NCI-H2196 treated with DMSO at 0.1 percent for 48 hours (cell line): ENCODE data around the gene CXCL8.
A peak's percentile ranks its signal among the peaks of the same experiment; 100 is the strongest.
"Not testable (repeated sequence)": the region's sequence is repeated elsewhere in the genome, so short reads cannot be mapped to it uniquely, and the experiment has no call there.

ENCODE experiments used
- DNase-seq: peaks from one replicate; lab custom pipeline; 2025; ENCODE audit not compliant: unreplicated experiment; lab: John Stamatoyannopoulos, UW

The CXCL8 gene

DNA sequence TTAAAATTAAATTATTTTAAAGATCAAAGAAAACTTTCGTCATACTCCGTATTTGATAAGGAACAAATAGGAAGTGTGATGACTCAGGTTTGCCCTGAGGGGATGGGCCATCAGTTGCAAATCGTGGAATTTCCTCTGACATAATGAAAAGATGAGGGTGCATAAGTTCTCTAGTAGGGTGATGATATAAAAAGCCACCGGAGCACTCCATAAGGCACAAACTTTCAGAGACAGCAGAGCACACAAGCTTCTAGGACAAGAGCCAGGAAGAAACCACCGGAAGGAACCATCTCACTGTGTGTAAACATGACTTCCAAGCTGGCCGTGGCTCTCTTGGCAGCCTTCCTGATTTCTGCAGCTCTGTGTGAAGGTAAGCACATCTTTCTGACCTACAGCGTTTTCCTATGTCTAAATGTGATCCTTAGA lies at the start of gene CXCL8:
TSS of gene CXCL8 (plus strand) at position 217 of the 426 bp plus-strand sequence. CDS start at position 307, 90 bp downstream.
- peak; percentile 69 for DNase-seq

DNA sequence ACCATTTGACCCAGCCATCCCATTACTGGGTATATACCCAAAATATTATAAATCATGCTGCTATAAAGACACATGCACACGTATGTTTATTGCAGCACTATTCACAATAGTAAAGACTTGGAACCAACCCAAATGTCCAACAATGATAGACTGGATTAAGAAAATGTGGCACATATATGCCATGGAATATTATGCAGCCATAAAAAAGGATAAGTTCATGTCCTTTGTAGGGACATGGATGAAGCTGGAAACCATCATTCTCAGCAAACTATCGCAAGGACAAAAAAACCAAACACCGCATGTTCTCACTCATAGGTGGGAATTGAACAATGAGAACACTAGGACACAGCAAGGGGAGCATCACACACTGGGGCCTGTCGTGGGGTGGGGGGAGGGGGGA lies 49.2 kb upstream of the CXCL8 start:
- DNase-seq: not testable (repeated sequence)

DNA sequence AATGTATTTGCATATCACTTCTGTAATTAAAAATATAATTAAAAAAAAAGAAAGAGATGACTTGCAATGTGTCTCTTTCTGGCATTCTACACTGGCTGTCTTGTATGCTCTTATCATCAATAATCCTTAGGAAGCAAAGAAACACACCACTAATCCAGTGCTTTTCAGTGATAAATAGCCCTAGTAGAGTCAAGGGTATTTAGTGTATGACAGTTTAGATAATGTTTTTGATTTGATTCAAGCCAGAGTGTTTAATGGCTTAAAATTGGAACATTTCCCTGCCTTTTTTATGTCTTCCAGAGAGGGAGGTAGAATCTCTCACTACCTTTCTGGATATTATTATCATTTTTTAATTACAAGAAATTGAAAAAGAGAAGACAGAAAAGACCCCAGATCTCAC lies 48.6 kb upstream of the CXCL8 start:
- DNase-seq: no peak

DNA sequence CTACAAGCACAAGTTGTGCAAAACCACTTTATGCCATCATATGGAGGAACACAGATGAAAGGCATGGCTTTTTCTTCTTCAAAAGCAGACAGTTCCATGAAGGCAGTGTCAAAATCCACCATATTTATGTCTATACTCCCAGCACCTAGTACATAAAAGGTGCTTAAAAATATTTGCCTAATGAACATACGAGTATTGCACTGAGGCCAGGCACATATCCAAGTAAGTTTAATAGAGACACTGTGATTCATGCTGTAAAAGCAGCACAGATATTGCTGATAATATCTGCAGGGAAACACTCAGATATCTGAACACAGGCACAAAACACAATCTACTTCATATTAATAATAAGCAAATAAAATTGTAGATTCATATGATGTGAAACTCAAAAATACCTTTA lies 48.1 kb upstream of the CXCL8 start:
- DNase-seq: no peak

DNA sequence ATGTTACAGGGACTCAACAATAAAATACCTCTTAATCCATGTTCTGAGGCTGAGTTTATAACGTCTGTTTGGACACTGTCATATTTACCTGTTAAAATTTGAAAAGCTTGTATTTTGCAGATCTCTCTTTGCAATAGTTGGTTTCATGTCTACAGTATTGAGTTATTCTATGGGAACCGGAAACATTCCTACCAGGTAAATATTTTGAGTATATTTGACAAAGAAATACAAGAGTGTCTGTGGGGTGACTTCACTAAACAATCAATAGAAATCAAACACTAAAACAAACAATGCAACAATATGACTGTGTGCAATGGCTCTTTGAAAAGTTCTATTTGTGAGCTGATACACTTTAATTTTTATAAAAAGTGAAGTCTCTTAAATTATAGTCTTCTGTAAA lies 47.7 kb upstream of the CXCL8 start:
- no peak for DNase-seq

DNA sequence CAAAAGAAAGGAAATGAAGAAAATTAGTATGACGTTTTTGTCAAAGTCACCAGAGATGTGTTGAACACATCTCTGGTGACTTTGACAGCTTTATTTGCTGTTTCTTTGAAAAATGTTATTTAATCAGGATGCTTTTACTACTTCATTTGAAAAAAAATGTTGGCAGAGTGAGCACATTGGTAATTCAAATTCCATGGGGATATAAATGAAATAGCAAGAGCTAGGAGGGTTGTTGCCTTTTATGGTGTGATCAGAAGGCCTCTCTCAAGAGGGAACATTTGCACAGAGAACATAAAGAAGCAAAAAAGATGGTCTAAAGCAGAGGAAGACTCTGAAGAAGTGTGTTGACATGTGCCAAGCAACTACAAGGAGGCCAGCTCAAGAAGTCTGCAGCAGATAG lies 46.6 kb upstream of the CXCL8 start:
- DNase-seq: no peak

DNA sequence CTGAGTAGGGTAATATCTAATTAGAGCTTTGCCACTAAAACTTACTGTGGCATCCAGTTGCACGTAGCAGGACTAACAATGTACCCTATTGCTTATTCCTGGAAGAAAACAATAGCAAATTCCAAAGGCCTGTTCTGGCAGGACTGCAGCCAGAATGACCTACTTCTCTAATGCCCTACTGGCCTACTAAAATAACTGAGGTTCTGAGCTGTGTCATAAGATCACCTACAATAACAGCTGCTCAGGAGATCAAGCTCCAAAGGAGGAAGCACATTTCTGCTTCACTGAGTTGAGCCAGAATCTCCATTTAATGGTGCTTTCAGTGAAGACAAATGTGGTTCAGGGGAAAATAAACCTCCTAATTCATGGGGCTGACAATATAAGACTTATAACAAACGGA lies 42.2 kb upstream of the CXCL8 start:
- peak; percentile 58 for DNase-seq

DNA sequence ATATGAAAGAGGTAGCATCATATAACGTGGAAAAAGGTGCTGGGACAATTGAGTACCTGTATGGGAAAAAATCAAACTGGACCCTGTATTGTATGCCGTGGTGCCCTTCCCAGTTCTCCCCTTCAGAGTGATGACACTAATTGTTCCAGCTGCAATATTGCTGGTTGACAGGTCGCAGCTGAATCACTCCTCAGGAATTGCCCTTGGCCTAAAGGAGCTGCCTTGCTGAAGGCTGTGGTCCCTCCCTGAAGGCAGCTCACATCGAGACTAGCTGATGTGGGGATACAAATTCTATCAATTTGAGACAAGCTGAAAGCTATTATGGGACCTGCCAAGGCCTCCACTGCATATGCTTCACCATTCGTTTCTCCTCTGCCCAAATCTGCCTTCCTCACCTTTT lies 39.3 kb upstream of the CXCL8 start:
- DNase-seq: no peak

DNA sequence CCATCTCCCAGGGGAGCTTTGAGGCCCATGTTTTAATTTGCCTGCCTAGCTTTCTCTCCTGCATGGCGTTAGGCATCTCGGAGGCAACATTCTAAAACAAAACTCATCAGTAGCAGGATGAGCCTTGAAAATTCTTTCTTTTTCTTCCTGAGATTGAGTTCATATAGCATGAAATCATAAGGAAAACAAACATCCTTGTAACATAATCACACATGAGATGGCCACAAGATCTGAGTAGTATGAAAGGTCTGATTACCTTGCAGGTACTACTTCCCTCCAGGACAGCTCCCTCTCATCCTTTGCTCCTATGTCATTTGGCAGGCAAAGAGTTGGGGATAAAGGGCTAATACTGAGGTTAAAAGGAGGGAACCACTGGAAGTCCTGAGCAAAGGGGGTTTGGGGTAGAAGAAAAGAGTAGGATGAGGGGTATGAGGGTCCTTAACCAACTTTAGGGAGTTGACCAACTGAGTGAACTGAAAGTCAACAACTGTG lies 37.5 kb upstream of the CXCL8 start:
- DNase-seq: no peak

DNA sequence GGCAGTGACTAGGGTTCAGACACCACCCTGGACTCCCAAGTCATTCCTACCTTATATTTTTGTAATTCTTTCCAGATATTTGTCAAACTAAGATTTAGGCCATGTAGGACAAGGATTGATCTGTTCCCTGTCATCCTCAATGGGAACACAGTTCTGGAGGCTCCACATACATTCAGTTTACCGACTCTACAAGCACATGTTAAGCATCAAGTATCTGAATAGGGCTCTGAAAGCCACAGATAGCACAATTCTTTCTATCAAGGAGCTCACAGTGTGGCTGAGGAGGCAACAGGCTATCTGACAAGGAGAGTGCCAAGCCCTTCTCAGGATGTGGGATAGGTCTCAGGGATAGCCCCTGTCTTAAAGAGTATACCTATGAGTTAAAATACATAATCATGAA lies 37.0 kb upstream of the CXCL8 start:
- no peak for DNase-seq

DNA sequence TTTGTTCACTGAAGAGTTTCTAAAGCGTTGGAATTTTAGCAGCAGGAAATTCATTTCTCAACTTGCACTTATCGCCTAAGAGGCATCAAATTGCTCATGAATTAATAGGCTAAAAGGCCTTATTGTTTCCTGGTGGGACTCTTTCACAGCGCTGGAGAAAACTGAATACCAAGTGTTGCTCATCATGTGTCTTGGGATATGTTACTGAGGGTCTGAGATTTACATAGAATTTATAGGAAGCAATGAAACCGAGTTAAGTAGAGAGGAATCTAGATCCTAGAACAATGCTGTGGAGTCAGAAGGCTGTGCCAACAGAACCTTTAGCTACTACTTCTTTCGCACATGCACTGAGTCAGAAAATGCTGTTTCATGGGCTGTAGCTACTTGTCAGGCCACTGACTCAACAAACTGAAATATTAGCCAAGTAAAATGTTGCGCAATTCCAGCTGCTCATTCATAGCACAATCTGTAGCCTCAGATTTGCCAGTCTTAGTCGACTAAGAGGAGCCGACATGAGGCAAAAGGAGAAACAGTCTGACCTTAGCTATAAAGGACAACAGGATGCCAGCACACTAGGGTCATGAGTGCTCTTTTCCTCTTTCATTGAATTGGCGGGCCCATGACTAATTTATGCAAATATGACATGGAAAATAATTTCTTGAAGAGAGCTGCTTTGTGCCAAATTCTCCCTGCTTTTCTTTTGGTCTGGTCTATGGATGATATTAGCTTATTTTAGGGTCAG lies 35.9 kb upstream of the CXCL8 start:
- DNase-seq: peak; percentile 48

DNA sequence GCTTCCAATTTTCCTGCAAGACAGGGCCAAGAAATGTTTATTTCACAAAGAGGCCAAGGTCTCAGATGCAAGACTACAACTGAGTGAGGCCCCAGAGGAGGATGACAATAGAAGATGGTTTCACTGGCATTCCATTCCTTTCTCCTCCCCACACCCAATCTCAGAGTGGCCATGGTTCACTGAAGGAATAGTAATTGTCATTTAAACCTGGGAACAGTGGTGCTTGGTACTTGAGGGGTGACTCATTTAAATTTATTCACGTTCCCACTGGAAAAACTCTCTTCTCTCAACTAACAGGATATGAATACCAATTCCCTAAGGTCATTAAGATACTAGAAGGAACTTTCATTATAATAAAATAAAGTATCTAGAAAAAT lies 35.3 kb upstream of the CXCL8 start:
- DNase-seq: no peak

DNA sequence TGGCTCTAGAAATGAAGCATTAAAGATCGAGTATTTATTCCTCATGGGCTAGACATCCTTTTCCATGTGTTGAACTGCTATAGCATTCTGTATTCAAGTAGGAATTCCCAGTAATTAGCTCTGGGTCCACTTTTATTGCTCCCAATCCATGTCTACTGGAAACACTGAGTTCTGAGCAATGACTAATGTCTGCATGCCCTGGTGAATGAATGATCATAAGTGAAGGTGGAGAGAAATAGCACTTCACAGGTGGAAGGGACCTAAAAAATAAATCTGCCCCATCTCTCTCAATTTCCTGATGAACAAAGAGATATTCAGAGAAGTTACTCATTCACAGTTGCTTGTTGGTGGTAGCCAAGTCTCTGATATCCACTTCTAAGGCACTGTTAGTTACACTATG lies 34.6 kb upstream of the CXCL8 start:
- no peak for DNase-seq

DNA sequence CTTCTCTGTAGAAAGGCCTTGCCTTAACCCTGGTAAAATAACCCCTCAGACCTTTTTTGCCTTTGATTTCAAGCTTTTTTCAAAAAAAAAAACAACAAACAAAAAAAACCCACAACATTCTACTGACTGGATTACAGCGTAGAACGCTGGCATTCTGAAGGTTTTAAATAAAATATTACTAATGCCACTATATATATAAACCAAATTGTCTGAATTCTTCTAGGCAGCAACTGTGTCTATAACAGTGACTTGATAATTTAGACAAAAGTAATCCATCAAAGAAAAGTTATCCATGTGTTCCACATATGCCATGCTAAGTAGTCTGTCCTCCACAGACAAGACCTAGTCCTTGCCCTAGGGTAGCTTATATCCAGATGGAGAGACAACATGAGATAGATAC lies 33.6 kb upstream of the CXCL8 start:
- no peak for DNase-seq

DNA sequence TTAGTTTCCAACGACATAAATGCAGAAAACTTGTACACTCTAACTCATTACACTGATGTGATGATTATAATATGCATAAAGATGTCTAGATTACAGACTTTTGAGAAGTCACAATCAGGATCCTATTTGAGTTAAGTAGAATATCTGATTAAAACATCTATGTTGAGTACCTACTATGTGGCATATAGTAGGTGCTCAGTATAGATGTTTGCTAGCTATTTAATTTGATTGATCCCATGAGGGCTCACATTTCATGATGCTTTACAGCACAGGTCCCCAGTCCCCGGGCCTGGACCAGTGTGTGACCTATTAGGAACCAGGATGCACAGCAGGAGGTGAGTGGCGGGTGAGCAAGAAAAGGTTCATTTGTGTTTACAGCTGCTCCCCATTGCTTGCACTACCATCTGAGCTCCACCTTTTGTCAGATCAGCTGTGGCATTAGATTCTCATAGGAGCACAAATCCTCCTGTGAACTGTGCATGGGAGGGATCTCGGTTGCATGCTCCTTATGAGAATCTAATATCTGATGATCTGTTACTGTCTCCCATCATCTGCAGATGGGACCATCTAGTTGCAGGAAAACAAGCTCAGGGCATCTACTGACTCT lies 33.0 kb upstream of the CXCL8 start:
- DNase-seq: no peak

DNA sequence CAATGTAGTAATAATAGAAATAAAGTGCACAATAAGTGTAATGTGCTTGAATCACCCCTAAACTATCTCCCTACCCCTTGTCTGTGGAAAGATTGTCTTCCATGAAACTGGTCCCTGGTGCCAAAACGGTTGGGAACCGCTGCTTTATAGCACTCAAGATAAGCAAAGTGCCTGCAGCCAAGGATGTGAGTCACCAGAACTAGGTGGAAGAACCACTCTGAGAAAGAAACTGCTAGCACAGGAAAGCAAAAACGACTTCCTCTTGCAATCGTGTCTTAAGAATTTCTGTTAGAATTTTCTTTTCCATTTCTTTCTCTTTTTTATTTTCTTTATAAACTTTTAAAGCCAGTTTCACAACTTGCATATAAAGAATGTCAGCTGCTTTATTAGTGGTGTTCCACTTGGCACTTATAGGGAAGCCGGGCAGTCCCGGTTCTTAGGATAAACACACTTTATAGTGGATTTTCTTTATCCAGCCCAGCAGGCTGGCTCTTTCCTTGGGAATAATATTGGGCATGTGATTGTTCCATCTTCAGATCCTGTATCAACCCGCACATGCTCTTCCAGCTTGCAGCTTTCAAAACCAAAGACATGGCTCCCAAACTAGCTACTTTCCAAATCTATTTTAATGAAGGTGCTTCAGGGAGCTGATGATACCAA lies 32.3 kb upstream of the CXCL8 start:
- DNase-seq: no peak

DNA sequence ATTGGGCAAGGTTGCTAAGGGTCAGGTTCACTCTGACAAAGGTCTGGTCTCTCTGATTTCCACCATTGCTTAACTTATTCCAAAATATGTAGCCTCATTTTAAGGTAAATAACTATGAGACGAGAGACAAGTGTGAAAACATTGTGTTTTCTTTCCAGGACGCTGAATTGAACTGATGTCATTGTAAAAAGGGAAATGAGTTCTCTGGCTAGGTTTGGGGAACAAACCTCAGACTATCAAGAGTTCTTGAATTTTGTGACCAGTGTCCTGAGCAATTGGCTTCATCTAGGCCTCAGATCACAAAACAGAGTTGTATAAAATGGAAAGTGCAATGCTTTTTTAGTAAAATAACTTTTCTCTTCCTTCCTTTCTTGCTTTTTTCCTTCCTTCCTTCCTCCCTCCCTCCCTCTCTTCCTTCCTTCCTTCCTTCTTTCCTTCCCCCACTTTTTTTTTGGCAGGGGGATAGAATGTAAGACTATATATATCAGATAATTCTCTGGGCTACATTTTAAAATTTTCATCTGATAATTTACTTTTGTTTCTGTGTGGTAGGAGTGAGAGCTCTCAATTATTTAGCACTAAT lies 30.8 kb upstream of the CXCL8 start:
- no peak for DNase-seq

DNA sequence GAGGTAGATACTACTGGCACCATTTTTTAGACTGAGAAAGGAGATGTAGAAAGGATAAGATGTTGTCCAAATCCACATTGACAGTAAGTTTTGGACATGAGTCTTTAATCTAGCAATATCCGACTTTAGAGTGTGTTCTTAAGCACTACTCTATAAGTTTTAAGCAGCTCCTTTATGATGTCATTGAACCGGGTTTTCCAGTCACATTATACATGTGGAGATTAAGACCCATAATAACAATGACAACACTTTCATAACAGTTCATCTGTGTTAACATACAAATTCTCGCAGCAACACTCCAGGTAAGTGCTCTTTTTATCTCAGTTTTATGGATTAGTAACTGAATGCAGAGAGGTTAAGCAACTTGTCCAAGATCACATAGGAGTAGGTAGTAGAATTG lies 30.3 kb upstream of the CXCL8 start:
- DNase-seq: no peak

DNA sequence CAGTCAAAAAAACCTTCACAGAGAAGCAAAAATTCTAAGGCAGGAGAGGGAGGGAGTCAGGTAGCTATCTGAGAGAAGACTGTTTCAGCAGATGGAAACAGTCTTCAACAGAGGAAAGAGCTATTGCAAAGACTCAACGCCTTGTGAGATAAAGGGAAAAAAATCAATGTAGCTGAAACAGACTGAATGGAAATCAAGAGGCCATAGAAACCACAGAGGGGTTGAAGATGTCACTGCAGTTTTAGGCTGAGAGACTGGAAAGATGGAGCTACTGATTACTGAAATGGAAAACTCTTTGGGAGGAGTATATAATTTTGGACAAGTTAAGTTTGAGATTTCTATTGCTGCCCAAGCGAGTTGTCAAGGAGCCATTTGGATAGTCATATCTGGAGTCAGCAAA lies 28.4 kb upstream of the CXCL8 start:
- DNase-seq: no peak

DNA sequence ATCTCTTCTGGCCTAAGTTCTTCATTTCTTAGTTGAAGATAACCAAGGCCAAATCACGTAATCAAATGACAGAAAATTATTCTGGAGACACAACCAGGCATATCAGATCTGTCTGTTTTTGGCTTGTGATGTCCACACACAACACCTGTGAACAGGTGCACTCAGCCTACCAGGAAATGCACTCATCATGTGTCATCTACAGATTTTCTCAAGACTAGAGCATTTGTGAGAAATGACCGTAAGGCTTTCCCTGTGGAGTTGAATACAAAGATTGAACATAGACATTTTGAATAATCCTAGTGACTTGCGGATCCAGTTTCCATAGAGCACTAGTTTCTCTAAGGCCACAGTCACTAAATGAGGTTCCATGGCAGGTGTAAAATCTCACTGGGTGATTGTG lies 26.7 kb upstream of the CXCL8 start:
- DNase-seq: no peak

DNA sequence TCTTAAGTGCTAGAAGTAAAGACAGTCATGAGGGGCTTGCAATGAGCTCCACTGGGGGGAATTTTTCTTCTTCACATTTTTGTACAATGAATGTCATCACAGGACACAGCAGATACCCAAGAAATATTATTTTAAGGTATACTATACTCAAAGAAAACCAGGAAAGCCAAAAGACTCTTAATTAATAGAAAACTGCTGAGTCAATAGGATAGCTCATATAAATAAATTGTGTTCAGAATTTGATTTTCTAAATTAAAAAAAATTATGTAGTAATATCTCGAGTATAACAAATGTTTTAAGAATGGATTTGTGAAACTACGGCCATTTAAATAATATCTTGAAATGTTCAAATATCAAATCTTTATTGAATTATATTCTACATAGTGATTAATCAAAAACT lies 25.7 kb upstream of the CXCL8 start:
- DNase-seq: no peak

DNA sequence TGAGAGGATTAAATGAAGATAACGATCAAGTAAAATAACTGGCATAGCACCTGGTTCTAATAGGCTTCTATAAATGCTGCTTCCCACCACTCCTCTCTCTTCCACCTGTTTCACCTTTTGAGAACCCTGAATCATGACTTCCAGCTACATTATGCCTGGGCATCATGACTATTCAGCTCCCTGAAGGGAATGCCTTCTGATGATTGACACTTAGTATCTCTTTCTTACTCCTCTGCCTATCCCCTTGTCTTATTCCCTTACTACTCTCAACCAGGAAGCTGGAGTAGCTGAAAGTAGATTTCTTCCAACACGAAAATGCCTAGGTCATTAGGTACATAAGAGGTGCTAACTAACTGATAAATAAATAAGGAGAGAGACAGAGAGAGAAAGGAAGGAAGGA lies 24.7 kb upstream of the CXCL8 start:
- no peak for DNase-seq
